Measurements from ENCODE around the gene SERPINB1. TPM values are rescaled to one million over a fixed set of nuclear protein-coding genes. Genes with fewer than 3 reads are reported as not detected.
"Not testable (repeated sequence)": the region's sequence is repeated elsewhere in the genome, so short reads cannot be mapped to it uniquely, and the experiment has no call there.

The SERPINB1 gene
- total and polyA plus RNA-seq, 11 donors = 15.4 to 55.6 (median 22.2) TPM

DNA sequence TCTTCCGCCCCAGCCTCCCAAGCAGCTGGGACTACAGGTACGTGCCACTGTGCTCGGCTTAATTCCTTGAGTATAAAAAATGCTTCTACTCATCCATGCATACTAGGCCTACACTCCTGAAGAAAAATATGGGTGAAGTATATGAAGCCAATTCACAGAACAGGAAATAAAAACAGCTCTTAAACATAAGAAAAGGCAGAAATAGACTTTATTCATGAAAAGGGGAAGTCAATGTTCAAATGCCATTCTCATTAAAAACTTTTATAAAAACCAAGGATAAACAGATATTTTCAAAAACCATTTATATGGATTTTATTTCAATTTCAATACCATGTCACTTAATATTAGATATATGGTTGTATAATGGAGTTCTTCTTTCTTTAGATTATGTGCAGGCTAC is 43.1 kb upstream of the SERPINB1 start:
- no peak for TF ChIP-seq POLR2A (IDR thresholded peaks at IDR 0.05)
- TF ChIP-seq, protein P1, sequence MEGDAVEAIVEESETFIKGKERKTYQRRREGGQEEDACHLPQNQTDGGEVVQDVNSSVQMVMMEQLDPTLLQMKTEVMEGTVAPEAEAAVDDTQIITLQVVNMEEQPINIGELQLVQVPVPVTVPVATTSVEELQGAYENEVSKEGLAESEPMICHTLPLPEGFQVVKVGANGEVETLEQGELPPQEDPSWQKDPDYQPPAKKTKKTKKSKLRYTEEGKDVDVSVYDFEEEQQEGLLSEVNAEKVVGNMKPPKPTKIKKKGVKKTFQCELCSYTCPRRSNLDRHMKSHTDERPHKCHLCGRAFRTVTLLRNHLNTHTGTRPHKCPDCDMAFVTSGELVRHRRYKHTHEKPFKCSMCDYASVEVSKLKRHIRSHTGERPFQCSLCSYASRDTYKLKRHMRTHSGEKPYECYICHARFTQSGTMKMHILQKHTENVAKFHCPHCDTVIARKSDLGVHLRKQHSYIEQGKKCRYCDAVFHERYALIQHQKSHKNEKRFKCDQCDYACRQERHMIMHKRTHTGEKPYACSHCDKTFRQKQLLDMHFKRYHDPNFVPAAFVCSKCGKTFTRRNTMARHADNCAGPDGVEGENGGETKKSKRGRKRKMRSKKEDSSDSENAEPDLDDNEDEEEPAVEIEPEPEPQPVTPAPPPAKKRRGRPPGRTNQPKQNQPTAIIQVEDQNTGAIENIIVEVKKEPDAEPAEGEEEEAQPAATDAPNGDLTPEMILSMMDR (IDR thresholded peaks at IDR 0.05) = no peak
- Histone ChIP-seq H3K9me3 (no peaks in the 10 kb centered on the region), H3K4me3 (no peak overlapping the region), H3K4me1 (peaks cover 0 to 39% (median 0%) of the 10 kb centered on the region in 12 donors), H3K27ac (peak overlapping the region in 1 of 12 donors; percentile 23), H3K36me3 (peaks cover 0 to 20% (median 17%) of the 10 kb centered on the region in 9 donors), H3K27me3 (no peaks in the 10 kb centered on the region)
- ATAC-seq (no peak), DNase-seq (no peak)
- 86 to 97% (median 91%) methylated on average over 3 of the region's 3 CpGs for WGBS, 4 donors
- intact Hi-C loops (cut with DNase I) = no loop called here

DNA sequence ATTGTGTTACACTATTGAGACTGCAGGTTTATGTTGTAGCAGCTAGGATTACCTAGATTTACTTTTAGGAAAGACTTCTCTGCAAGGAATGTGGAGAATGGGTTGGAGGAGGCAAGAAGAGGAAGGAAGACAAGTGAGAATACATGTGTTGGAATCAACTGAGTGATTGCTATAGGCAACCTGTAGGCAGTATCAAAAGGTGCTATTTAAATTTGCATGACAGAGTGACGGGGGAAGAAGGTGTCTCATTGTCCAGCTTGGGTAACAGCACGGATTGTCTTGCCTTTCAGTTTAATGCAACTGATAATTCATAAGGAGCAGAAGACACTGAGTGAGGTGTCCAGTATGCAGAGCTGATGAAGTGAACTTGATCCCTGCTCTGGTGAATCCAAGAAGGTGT is 42.0 kb upstream of the SERPINB1 start:
- Histone ChIP-seq H3K36me3 (peaks cover 0 to 11% (median 7%) of the 10 kb centered on the region in 9 donors), H3K4me1 (peaks cover 0 to 38% (median 0%) of the 10 kb centered on the region in 12 donors), H3K27me3 (no peaks in the 10 kb centered on the region), H3K27ac (no peak overlapping the region), H3K4me3 (no peak overlapping the region), H3K9me3 (no peaks in the 10 kb centered on the region)
- TF ChIP-seq, protein P1 (IDR thresholded peaks at IDR 0.05) = no peak
- no peak for TF ChIP-seq POLR2A (IDR thresholded peaks at IDR 0.05)
- intact Hi-C loops (cut with DNase I) = no loop called here
- no peak for ATAC-seq
- 95 to 100% (median 98%) methylated on average over 2 of the region's 2 CpGs for WGBS, 4 donors
- DNase-seq = no peak

DNA sequence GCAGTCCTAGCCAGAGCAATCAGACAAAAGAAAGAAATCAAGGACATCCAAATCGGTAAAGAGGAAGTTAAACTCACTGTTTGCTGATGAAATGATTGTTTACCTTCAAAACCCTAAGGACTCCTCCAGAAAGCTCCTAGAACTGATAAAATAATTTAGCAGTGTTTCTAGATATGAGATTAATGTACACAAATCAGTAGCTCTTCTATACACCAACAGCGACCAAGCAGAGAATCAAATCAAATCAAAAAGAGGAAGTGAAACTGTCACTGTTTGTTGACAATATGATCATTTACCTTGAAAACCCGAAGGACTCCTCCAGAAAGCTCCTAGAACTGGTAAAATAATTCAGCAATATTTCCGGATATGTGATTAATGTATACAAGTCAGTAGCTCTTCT is 39.8 kb upstream of the SERPINB1 start:
- intact Hi-C loops (cut with DNase I) = no loop called here
- H3K27me3 ChIP-seq = no peaks in the 10 kb centered on the region
- no peaks in the 10 kb centered on the region for H3K36me3 ChIP-seq
- peak overlapping the region in 1 of 12 donors; percentile 33 for H3K4me3 ChIP-seq
- no peak for DNase-seq
- peaks cover 0 to 55% (median 14%) of the 10 kb centered on the region in 12 donors for H3K4me1 ChIP-seq
- ATAC-seq = no peak
- H3K9me3 ChIP-seq = no peaks in the 10 kb centered on the region
- peak overlapping the region in 1 of 12 donors; percentile 52 for H3K27ac ChIP-seq
- TF ChIP-seq, protein P1 (IDR thresholded peaks at IDR 0.05) = no peak
- no peak for TF ChIP-seq POLR2A (IDR thresholded peaks at IDR 0.05)
- 72 to 81% (median 76%) methylated on average over 4 of the region's 4 CpGs for WGBS, 4 donors

DNA sequence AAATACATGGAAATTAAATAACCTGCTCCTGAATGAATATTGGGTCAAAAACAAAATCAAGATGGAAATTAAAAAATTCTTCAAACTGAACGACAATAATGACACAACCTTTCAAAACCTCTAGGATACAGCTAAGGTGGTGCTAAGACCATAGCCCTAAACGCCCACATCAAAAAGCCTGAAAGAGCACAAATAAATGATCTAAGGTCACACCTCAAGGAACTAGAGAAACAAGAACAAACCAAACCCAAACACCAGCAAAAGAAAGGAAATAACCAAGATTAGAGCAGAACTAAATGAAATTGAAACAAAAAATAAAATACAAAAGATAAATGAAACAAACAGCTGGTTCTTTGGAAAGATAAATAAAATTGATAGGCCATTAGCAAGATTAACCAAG is 38.5 kb upstream of the SERPINB1 start:
- DNase-seq; H3K9me3 ChIP-seq; ATAC-seq; H3K36me3 ChIP-seq; intact Hi-C loops (cut with DNase I); H3K4me3 ChIP-seq; H3K27me3 ChIP-seq: not testable (repeated sequence)
- peaks cover 0 to 54% (median 17%) of the 10 kb centered on the region in 12 donors for H3K4me1 ChIP-seq
- peak overlapping the region in 1 of 12 donors; percentile 52 for H3K27ac ChIP-seq
- 70 to 96% (median 84%) methylated on average over 2 of the region's 2 CpGs for WGBS, 4 donors

DNA sequence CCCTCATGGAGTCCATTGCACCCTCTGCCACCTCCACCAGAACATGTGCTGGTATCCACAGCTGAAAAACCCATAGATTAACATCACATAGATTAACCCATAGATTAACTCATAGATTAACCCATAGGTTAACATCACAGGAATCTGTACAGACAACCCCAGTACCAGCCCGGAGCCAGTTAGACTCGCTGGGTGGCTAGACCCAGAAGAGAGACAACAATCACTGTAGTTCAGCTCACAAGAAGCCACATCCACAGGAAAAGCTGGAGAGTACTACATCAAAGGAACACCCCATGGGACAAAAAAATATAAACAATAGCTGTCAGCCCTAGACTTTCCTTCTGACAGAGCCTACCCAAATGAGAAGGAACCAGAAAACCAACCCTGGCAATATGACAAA is 36.3 kb upstream of the SERPINB1 start:
- no peak for TF ChIP-seq POLR2A (IDR thresholded peaks at IDR 0.05)
- TF ChIP-seq, protein P1 (IDR thresholded peaks at IDR 0.05) = no peak
- DNase-seq (no peak), ATAC-seq (no peak)
- 58 to 80% (median 65%) methylated on average over 2 of the region's 2 CpGs for WGBS, 4 donors
- Histone ChIP-seq H3K27ac (peak overlapping the region in 7 of 12 donors; percentile 4 to 96 (median 88)), H3K36me3 (no peaks in the 10 kb centered on the region), H3K9me3 (no peaks in the 10 kb centered on the region), H3K4me3 (no peak overlapping the region), H3K4me1 (peaks cover 0 to 55% (median 24%) of the 10 kb centered on the region in 12 donors), H3K27me3 (no peaks in the 10 kb centered on the region)
- intact Hi-C loops (cut with DNase I) = loop anchor here in 1 of 10 donors (2.0 kb wide), 1 partner anchor 25 kb away; the partner anchor contains the start of gene SERPINB9
